ENCODE data around the gene DCLK1.
"Not testable (repeated sequence)": the region's sequence is repeated elsewhere in the genome, so short reads cannot be mapped to it uniquely, and the experiment has no call there.

DCLK1 gene

DNA sequence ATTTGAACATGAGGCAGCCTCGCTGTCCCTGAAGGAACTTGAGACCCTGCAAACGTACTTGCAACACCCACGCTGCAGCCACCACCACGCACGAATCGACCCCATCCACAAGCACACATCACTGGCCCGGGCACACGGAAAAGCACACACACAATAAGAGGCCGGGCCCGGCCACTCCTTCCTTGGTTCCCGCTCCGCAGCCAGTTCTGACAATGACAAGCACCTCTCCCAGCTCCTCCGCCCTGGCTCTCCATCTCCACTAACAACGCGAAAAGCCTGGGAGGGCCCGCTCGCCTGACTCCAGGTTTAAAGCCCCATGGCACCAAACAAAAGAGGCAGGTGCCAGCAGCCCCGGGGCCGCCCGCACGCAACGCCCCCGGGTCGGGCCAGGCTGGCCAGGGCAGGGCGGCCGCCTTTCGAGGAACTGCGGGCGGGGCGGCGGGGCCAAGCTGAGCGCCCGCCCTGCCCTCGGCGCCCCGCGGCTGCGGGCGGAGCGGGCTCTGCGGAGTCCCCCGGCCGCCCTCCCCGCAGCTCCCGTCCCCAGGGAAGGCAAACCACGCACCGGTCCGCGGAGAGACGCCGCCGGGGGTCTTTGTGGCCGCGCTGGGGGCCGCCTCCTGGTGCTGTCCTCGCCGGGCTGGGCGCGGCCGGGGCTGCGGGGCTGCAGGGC is 495 bp downstream of the DCLK1 start:
- DNase-seq: peak; percentile 13

DNA sequence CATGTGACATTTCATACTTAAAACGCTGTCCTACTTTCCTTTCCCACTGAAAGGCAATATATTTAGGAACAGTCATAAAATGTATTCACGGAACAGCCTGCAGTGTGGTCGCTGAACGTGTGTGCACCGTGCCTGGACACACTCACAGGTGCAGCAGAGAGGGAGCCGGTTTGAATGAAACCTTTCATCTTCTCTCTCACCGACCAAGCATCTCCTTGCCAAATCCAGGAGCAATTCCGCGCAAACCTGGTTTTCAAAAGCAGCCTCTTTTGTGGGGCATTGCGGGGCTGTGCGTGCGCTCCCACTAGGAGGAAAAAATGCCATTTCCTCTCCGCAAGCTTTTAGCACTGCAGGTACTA is 1.0 kb downstream of the DCLK1 start:
- no peak for DNase-seq

DNA sequence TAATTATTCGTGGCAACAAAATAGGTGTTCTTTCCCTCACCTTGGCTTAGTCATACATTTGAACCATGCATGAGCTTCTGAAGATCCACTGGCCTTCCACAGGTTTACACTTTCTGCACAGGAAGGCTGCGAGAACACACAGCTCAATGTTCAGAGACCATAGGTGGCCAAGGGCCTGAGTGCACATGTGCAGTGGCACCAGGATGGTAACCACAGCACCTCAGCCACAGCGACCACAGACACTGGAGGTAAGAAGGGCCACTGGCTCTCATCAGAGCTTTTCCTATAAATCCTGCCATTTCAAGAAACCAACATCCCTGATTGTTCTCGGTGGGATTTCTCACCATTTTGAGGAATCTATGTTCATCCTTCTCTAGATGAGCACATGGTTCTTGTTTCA is 1.6 kb downstream of the DCLK1 start:
- no peak for DNase-seq

- no peak for DNase-seq
Observed at GRCh38 chr13:36126491-36126890, 4.7 kb downstream of the DCLK1 start.

DNA sequence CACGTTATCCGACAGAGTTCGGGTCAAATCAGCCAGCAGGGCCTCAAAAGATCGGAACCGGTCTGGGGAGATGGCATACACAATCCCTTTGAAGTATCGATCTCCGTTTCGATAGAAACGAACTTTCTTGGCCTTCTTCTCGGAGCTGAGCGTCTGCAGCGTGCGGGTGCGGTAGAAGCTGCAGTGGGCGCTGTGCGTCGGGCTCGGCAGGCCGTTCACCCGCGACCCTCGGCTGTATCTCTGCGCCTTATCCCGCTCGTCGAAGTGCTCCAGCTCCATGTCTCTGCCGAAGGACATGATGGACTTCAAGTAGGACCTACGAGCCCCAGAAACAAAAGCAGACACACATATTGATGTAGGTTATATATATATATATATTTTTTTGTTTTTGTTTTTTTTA is 5.3 kb downstream of the DCLK1 start:
- DNase-seq: no peak

DNA sequence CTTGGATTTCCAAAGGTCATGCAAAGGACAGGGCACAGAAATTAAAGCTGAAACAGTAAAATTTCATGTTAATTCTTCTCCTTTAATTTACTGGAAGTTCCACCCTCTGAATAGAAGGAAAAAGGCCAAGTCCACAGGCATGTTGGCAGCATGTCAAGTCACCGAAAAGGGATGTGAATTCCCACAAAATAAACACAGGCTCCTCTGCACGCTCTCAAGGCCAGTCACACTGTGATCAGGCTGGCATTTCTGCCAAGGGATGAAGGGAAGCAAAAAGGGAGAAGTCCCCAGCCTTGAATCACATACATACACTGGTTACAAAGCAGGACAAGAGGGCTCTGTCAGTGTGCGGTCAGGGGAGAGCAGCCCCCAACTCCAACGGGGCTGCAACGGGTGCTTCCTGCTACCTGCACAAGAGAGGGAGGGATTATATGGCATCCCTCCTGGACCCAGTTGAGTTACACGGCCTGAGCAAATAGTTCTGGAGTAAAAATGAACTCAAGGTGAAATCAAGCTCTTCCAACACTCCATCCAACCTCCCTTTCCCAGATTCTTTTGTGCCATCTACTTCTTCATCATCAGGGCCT is 6.9 kb downstream of the DCLK1 start:
- DNase-seq: no peak

- DNase-seq: no peak
Observed at GRCh38 chr13:36115306-36115705, 15.9 kb downstream of the DCLK1 start.

- DNase-seq: no peak
Observed at GRCh38 chr13:36114233-36114632, 16.9 kb downstream of the DCLK1 start.

DNA sequence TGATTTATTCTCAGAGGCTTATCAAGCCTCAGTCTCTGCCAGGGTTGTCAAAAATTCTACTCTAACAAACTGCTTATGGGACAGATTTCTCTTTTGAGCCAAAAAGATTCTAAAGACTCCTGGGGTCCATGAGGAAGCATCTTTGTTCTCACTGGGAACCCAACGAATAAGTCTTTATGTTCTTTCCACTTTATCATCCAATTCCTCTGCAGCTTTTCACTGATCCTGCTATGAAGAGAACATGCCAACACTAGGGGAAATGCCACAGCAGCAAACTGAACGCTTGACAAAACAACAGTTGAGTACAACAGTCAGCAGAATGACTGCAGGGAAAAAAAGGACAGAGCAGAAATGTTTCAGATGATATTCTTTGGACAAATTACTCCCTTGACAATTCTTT is 22.2 kb downstream of the DCLK1 start:
- DNase-seq: no peak

DNA sequence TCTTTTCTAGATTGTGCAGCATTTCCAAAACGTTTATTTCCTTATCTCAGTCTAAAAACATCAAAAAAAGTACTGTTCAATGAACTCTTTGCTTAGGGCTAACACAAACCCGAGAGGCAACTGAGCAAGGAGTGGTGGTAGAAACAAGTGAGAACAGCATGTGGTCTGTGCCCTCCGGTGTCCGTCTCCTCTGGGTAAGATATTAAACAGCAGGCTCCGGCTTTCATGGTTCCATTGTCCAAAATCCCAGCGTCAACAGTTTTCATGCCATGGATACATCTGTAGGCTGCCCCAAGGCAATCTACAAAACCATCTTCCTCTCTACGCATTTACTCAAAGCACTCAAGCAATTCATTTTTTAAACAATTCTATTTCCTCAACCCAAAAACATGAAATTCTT is 22.8 kb downstream of the DCLK1 start:
- DNase-seq: no peak

DNA sequence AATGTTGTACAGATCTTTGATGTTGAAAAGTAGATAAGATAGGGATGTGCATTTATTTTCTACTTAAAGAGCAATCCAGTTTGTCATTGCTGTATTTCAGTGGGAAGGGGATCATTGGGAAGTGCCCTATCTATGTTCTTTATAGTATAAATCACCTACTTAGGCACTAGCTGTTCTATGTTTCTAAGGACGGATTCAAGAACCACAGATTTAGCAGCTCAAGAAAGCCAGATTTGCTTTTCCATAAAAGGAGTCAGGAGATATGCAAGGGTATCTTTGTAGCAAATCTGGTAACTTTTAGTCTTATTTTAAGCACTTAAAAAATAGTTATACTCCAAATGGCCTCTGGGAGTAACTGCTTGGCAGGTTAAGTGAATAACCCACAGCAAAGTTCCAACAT is 23.7 kb downstream of the DCLK1 start:
- DNase-seq: no peak

GRCh38 chr13:36105726-36106125 is 25.5 kb downstream of the DCLK1 start:
- DNase-seq: no peak

GRCh38 chr13:36102721-36103120 is 28.5 kb downstream of the DCLK1 start:
- DNase-seq: no peak

DNA sequence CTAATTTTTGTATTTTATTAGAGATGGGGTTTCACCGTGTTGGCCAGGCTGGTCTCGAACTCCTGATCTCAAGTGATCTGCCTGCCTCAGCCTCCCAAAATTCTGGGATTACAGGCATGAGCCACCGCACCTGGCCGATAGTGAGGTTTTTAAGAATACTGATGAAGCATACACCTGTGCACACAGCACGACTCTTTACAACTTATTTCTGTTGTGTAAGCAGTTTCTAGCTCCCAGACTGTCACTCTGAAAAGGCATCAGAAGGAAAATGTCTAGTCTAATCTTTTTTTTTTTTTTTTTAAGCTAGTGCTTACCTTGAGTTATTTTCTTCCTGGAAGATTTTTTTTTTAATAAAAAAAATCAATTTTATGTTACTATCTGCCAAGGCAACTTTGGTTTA is 29.3 kb downstream of the DCLK1 start:
- DNase-seq: not testable (repeated sequence)

GRCh38 chr13:36101157-36101556 is 30.0 kb downstream of the DCLK1 start:
- no peak for DNase-seq

- no peak for DNase-seq
Observed at GRCh38 chr13:36098080-36098479, 33.1 kb downstream of the DCLK1 start.

DNA sequence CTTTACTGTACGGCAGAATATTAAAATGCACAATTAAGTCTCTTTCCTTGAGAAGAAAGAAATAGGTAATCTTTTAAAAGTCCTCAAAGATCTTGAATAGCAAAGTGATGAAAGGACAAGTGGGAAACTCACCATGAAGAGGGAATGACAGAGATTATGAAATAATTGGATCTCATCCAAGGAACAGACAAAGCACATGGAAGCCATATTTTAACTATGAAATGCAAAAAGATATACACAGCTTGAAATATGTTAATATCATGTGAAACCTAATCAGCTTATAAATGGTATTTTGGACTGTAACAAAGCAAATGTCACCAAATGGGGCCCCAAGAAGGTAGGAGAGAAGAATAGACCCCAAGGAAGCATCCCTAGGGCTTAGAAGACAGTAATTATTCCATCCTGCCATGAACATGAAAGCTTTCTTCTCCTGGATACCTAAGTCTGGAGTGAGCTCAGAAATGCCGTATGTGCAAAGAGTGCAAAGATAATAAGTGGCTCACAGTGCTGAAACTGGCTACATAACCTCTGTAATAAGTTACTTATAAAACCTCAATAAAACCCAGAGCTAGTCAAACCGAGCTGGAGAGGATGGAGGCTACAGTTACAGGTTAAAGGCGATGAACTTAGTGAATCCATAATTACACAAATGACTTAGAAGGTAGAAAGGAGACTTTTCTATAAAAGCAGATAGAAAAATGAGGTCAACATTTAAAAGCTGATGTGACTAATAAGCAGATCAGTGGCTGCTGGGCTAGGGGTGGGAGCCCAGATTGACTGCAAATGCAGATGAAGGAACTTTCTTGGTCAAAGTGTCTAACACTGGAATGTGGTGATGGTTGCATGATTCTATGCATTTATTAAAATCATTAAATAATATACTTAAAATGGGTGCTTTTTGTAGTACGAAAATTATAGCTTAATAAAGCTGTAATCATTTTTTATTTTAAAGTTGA is 34.4 kb downstream of the DCLK1 start:
- DNase-seq: no peak

GRCh38 chr13:36094478-36094877 is 36.7 kb downstream of the DCLK1 start:
- DNase-seq: no peak

- no peak for DNase-seq
Observed at GRCh38 chr13:36090592-36090991, 40.6 kb downstream of the DCLK1 start.

GRCh38 chr13:36089130-36089647 is 42.0 kb downstream of the DCLK1 start:
- no peak for DNase-seq

- DNase-seq: no peak
Observed at GRCh38 chr13:36088463-36088862, 42.7 kb downstream of the DCLK1 start.

DNA sequence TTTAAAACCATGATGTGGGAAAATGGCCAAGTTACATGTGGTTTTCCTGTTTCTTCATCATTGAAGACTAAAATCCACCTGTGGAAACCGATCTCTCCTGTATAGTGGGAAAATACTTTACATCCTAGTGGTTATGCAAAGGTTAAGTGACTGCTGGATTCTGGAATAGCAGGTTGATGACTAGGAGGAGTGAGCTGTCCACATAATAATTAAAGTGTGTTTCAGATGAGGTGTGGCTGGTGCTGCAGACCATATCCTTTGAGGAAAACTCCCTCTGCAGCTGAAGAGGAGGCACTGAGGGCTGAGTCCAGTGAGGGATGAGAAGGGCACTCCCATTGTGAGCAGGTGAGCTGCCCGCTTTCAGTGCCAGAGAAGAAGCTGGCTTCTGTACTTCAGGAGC is 43.2 kb downstream of the DCLK1 start:
- DNase-seq: no peak

DNA sequence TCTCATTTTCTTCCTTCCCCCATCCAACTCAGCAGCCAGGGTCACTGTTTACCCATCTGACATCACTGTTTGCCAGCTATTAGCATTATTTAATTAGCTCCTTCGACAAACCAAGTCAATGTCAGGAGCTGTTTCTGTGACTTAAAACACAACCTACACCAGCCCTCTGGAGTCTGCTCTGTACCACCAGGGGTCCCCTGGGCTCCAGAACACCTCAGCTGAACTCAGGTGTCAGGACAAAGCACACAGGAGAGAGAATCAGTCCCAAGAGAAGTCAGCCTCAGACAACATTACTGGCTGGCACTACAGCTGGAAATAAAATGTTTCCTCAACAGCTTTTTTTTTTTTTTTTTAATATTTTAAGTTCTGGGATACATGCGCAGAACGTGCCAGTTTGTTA is 45.1 kb downstream of the DCLK1 start:
- DNase-seq: no peak

DNA sequence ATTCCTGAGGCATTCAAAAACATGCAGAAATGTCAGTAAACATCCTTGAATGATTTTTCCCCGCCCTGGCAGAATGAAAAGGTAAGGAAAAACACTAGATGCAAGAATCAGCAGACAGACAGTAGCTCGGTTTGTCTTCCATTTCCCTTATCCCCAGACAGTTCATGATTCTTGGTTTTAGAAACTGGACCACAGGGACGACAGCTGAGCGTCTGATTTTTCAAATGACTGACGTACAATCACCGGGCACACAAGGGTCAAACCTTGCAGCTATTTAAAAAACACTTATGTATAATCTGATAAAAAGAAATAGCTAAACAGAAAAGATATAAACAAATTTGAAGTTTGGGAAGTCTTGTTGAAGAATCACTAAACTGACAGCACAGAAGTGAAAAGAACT is 47.1 kb downstream of the DCLK1 start:
- no peak for DNase-seq

Data from hematopoietic multipotent progenitor cell treated with erythropoietin and hydrocortisone succinate and interleukin-3 and kit ligand, for 4 days (in vitro differentiated cells).